ENCODE measurements around the gene KPNB1.

Gene KPNB1

GRCh38 chr17:47684535-47685193, 34.9 kb downstream of the KPNB1 start:
- Histone ChIP-seq H3K27ac (no peak overlapping the region), H3K9me3 (no peaks in the 10 kb centered on the region), H3K27me3 (no peaks in the 10 kb centered on the region), H3K36me3 (peaks cover 37 to 63% (median 38%) of the 10 kb centered on the region in 3 donors), H3K4me1 (no peaks in the 10 kb centered on the region), H3K4me3 (no peak overlapping the region)
- intact Hi-C loops (cut with DNase I; ENCODE audit: low total_unique reads), result no loop called here
- TF ChIP-seq CTCF (IDR thresholded peaks at IDR 0.05), result no peak
- DNase-seq, result no peak

GRCh38 chr17:47685556-47686275, 36.0 kb downstream of the KPNB1 start:
- Histone ChIP-seq H3K4me3 (no peak overlapping the region), H3K4me1 (no peaks in the 10 kb centered on the region), H3K27ac (no peak overlapping the region), H3K9me3 (no peaks in the 10 kb centered on the region), H3K36me3 (peaks cover 26 to 53% (median 27%) of the 10 kb centered on the region in 3 donors), H3K27me3 (no peaks in the 10 kb centered on the region)
- intact Hi-C loops (cut with DNase I; ENCODE audit: low total_unique reads), result no loop called here
- TF ChIP-seq CTCF (IDR thresholded peaks at IDR 0.05), result no peak
- DNase-seq, result no peak

GRCh38 chr17:47686276-47686635, 36.5 kb downstream of the KPNB1 start:
- peaks cover 21 to 47% (median 22%) of the 10 kb centered on the region in 3 donors for H3K36me3 ChIP-seq
- no peak for TF ChIP-seq CTCF (IDR thresholded peaks at IDR 0.05)
- intact Hi-C loops (cut with DNase I; ENCODE audit: low total_unique reads), result no loop called here

GRCh38 chr17:47686664-47687327, 37.1 kb downstream of the KPNB1 start:
- TF ChIP-seq CTCF (IDR thresholded peaks at IDR 0.05), result no peak
- intact Hi-C loops (cut with DNase I; ENCODE audit: low total_unique reads), result no loop called here
- Histone ChIP-seq H3K27me3 (no peaks in the 10 kb centered on the region), H3K27ac (no peak overlapping the region), H3K36me3 (peaks cover 17 to 42% (median 17%) of the 10 kb centered on the region in 3 donors), H3K9me3 (no peaks in the 10 kb centered on the region), H3K4me3 (no peak overlapping the region), H3K4me1 (no peaks in the 10 kb centered on the region)
- DNase-seq, result no peak

More at GRCh38 chr17:47686276-47686635, 36.5 kb downstream of the KPNB1 start:
- Histone ChIP-seq H3K4me3 (no peak overlapping the region), H3K27me3 (no peaks in the 10 kb centered on the region), H3K27ac (no peak overlapping the region), H3K9me3 (no peaks in the 10 kb centered on the region), H3K4me1 (no peaks in the 10 kb centered on the region)
- no peak for DNase-seq

- Histone ChIP-seq H3K4me1 (no peaks in the 10 kb centered on the region), H3K4me3 (no peak overlapping the region), H3K36me3 (peaks cover 12 to 37% (median 12%) of the 10 kb centered on the region in 3 donors), H3K27ac (no peak overlapping the region), H3K9me3 (no peaks in the 10 kb centered on the region), H3K27me3 (no peaks in the 10 kb centered on the region)
- TF ChIP-seq CTCF (IDR thresholded peaks at IDR 0.05), result no peak
- intact Hi-C loops (cut with DNase I; ENCODE audit: low total_unique reads), result no loop called here
- no peak for DNase-seq
These were observed 37.6 kb downstream of the KPNB1 start for GRCh38 chr17:47687328-47687690.
